CD14-positive monocyte (primary cell): ENCODE results near the gene NUP210. TPM values are rescaled to one million over a fixed set of nuclear protein-coding genes. Genes with fewer than 3 reads are reported as not detected.
A peak's percentile ranks its signal among the peaks of the same experiment; 100 is the strongest.

Experiments
- DNase-seq, 3 donors: peaks; one replicate each; pipeline ENCODE4 v3.0.0-alpha.2; 2011 to 2022
- H2AFZ ChIP-seq: 2 replicates; pipeline ENCODE4 v1.6.0; 2012; ENCODE audit warnings: mild to moderate bottlenecking, low read depth, low read length, inconsistent platforms; ENCODE audit not compliant: insufficient read depth, poor library complexity, severe bottlenecking
- H3K27ac ChIP-seq, 2 donors: 1 replicate in 1 of 2; 2 replicates in 1 of 2; pipeline ENCODE4 v1.5.1; 2012 to 2013; ENCODE audit warnings: low read length in 2 of 2, control low read depth in 1 of 2, inconsistent platforms in 1 of 2, low read depth in 1 of 2, mild to moderate bottlenecking in 1 of 2
- H3K27me3 ChIP-seq, 2 donors: one replicate each; pipeline versions ENCODE4 v1.6.0 to v1.6.1; 2011 to 2013; ENCODE audit warnings: low read length in 2 of 2; ENCODE audit not compliant: control insufficient read depth in 2 of 2, insufficient read depth in 2 of 2
- H3K36me3 ChIP-seq, 2 donors: replicated peaks in 1 of 2; 1 replicate in 1 of 2; 2 replicates in 1 of 2; pipeline versions ENCODE4 v1.5.1 to v1.6.1; 2012 to 2013; ENCODE audit warnings: low read length in 2 of 2, control low read depth in 1 of 2, inconsistent platforms in 1 of 2, mild to moderate bottlenecking in 1 of 2; ENCODE audit not compliant: insufficient read depth in 2 of 2, control insufficient read depth in 1 of 2
- H3K4me1 ChIP-seq, 2 donors: 1 replicate in 1 of 2; 2 replicates in 1 of 2; pipeline versions ENCODE4 v1.5.1 to v1.6.1; 2012 to 2013; ENCODE audit warnings: low read length in 2 of 2, control low read depth in 1 of 2, inconsistent platforms in 1 of 2, mild to moderate bottlenecking in 1 of 2, moderate library complexity in 1 of 2; ENCODE audit not compliant: insufficient read depth in 2 of 2, control insufficient read depth in 1 of 2
- H3K4me2 ChIP-seq: replicated peaks from 2 replicates; pipeline ENCODE3; 2012; ENCODE audit warnings: low read length, moderate library complexity, mild to moderate bottlenecking; ENCODE audit not compliant: poor library complexity, severe bottlenecking; ENCODE audit errors: extremely low read depth
- H3K4me3 ChIP-seq, 3 experiments: fragments of 200-600 bp in 1 of 3; sonication (generic) in 1 of 3; replicated peaks in 1 of 3; 1 replicate in 2 of 3; 2 replicates in 1 of 3; pipeline ENCODE4 v1.5.1; 2011 to 2013; ENCODE audit warnings: low read length in 3 of 3, mild to moderate bottlenecking in 3 of 3, control low read depth in 2 of 3, low read depth in 2 of 3, inconsistent platforms in 1 of 3, moderate library complexity in 1 of 3
- H3K79me2 ChIP-seq: 2 replicates; pipeline ENCODE4 v1.6.0; 2012; ENCODE audit warnings: mild to moderate bottlenecking, control low read depth, inconsistent platforms, low read length, moderate library complexity; ENCODE audit not compliant: insufficient read depth
- H3K9ac ChIP-seq: 2 replicates; pipeline ENCODE4 v1.6.0; 2017; ENCODE audit warnings: low read length, mild to moderate bottlenecking; ENCODE audit not compliant: insufficient read depth, poor library complexity, severe bottlenecking
- H3K9me3 ChIP-seq, 2 donors: replicated peaks in 1 of 2; 1 replicate in 1 of 2; 2 replicates in 1 of 2; pipeline versions ENCODE4 v1.5.1 to v1.6.1; 2012 to 2013; ENCODE audit warnings: low read length in 2 of 2, control low read depth in 1 of 2; ENCODE audit not compliant: control insufficient read depth in 1 of 2, insufficient read depth in 1 of 2
- H4K20me1 ChIP-seq: 2 replicates; pipeline ENCODE4 v1.6.0; 2012; ENCODE audit warnings: mild to moderate bottlenecking, low read length, control low read depth, moderate library complexity; ENCODE audit not compliant: insufficient read depth
- H3K27ac Mint-ChIP-seq, 7 donors: one replicate each; pipeline ENCODE4 v1.8.0; 2020; ENCODE audit warnings: mild to moderate bottlenecking in 7 of 7, mixed read lengths in 7 of 7, moderate library complexity in 6 of 7, inconsistent platforms in 2 of 7
- H3K27me3 Mint-ChIP-seq, 3 donors: one replicate each; pipeline ENCODE4 v1.8.0; 2021 to 2022; ENCODE audit warnings: low read depth in 3 of 3, mild to moderate bottlenecking in 3 of 3, mixed read lengths in 3 of 3, moderate library complexity in 3 of 3, inconsistent platforms in 1 of 3
- H3K36me3 Mint-ChIP-seq, 2 donors: one replicate each; pipeline ENCODE4 v1.8.0; 2020; ENCODE audit warnings: mixed read lengths in 2 of 2, inconsistent platforms in 1 of 2, mild to moderate bottlenecking in 1 of 2
- H3K4me1 Mint-ChIP-seq: one replicate; pipeline ENCODE4 v1.8.0; 2020; ENCODE audit warnings: mild to moderate bottlenecking, mixed read lengths
- H3K4me3 Mint-ChIP-seq, 2 donors: one replicate each; pipeline ENCODE4 v1.8.0; 2020; ENCODE audit warnings: mild to moderate bottlenecking in 2 of 2, mixed read lengths in 2 of 2, moderate library complexity in 1 of 2
- H3K9me3 Mint-ChIP-seq, 7 donors: one replicate each; pipeline ENCODE4 v1.8.0; 2020 to 2022; ENCODE audit warnings: mixed read lengths in 7 of 7, mild to moderate bottlenecking in 6 of 7, moderate library complexity in 6 of 7, inconsistent platforms in 2 of 7
- WGBS: methylation state at CpG from one replicate; pipeline ENCODE4 v1.1.5; 2013; ENCODE audit warnings: missing lambda C conversion rate; ENCODE audit not compliant: insufficient coverage; 5-methylcytosine and 5-hydroxymethylcytosine counted together
- intact Hi-C, 2 donors: fragments of 100-400 bp; cut with micrococcal nuclease; formaldehyde crosslinking; loops; one replicate each; pipeline versions ENCODE4 v1.15.0 to v1.15.1; 2023
- polyA plus RNA-seq, 3 donors: library from polyadenylated mRNA; depleted of rRNA in 1 of 3; unstranded in 2 of 3; stranded (reverse) in 1 of 3; fragments of 300-500 nt in 2 of 3; fragments of >200 nt in 1 of 3; fragmentation: Illumina TruSeq in 2 of 3; gene quantifications; 1 replicate in 2 of 3; 2 replicates in 1 of 3; pipeline ENCODE4 v1.2.3, GENCODE V29; 2012 to 2021
- TF ChIP-seq, protein P1 (sequence below): fragments of 200-600 bp; IDR thresholded peaks from one replicate; pipeline ENCODE4 v1.8.0; 2022; ENCODE audit warnings: antibody characterized with exemption, mild to moderate bottlenecking

NUP210 gene
- polyA plus RNA-seq, 3 donors, result 7.9 to 43.5 (median 13.0) TPM

DNA sequence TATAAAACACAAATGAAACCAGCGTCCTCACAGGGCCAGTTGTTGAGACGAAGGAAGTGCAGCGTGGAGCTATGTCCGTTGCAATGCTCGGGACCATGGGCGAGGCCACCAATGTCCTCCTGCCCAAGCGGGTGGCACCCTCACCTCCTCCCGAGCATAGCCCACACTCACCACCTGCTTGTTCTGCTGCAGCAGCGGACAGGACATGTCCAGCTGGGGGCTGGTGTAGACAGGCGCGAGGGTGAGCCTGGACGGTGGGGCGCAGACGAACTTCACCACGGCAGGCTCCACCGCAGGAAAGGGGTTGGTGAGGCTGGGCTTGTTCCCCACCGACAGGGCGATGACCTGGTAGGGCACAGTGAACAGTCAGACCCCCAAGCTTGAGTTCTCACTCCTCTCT is 62.1 kb downstream of the NUP210 start:
- H3K36me3 Mint-ChIP-seq, result peaks cover 93 to 100% of the 10 kb centered on the region in 2 donors
- no peak overlapping the region for H3K9ac ChIP-seq
- H3K36me3 ChIP-seq, result peaks cover 93 to 100% of the 10 kb centered on the region in 2 donors
- peak overlapping the region in 1 of 7 donors; percentile 24 for H3K27ac Mint-ChIP-seq
- no peak overlapping the region for H3K4me3 Mint-ChIP-seq
- WGBS, result 98% methylated on average over 7 of the region's 18 CpGs
- peaks cover 0 to 3% (median 0%) of the 10 kb centered on the region in 7 donors for H3K9me3 Mint-ChIP-seq
- peaks cover 16% of the 10 kb centered on the region for H4K20me1 ChIP-seq
- no peak overlapping the region for H3K27ac ChIP-seq
- H3K27me3 Mint-ChIP-seq, result peaks cover 0 to 3% (median 0%) of the 10 kb centered on the region in 3 donors
- no peak overlapping the region for H2AFZ ChIP-seq
- H3K4me2 ChIP-seq, result no peak overlapping the region
- no peaks in the 10 kb centered on the region for H3K27me3 ChIP-seq
- H3K4me3 ChIP-seq, result no peak overlapping the region
- TF ChIP-seq, protein P1, sequence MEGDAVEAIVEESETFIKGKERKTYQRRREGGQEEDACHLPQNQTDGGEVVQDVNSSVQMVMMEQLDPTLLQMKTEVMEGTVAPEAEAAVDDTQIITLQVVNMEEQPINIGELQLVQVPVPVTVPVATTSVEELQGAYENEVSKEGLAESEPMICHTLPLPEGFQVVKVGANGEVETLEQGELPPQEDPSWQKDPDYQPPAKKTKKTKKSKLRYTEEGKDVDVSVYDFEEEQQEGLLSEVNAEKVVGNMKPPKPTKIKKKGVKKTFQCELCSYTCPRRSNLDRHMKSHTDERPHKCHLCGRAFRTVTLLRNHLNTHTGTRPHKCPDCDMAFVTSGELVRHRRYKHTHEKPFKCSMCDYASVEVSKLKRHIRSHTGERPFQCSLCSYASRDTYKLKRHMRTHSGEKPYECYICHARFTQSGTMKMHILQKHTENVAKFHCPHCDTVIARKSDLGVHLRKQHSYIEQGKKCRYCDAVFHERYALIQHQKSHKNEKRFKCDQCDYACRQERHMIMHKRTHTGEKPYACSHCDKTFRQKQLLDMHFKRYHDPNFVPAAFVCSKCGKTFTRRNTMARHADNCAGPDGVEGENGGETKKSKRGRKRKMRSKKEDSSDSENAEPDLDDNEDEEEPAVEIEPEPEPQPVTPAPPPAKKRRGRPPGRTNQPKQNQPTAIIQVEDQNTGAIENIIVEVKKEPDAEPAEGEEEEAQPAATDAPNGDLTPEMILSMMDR, result no peak
- H3K9me3 ChIP-seq, result no peaks in the 10 kb centered on the region
- intact Hi-C loops, result no loop called here
- no peak for DNase-seq
- H3K4me1 ChIP-seq, result peaks cover 11% of the 10 kb centered on the region in 2 donors
- H3K79me2 ChIP-seq, result peaks cover 7% of the 10 kb centered on the region
- peaks cover 9% of the 10 kb centered on the region for H3K4me1 Mint-ChIP-seq

DNA sequence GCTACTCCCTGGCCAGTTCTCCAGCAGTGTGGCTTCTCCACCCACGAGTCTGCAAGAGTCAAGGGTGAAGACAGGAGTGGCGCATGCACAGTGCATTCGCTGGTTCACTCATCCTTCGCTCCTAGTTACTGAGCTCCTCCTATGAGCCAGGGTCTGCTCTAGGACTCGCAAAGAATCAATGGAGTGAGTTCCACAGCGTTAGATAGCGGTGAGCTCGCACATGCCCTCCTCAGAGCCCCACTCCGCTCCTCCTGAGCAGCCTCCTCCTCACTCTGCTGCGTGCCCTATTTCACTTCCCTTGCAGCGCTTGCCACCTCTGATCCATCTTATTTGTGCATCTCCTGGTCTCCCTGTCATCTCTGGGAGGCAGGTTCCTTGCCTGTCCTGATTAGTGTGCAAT is 63.0 kb downstream of the NUP210 start:
- Histone ChIP-seq H3K27ac (no peak overlapping the region), H3K9ac (no peak overlapping the region), H2AFZ (no peak overlapping the region), H3K36me3 (peaks cover 88 to 99% of the 10 kb centered on the region in 2 donors), H4K20me1 (peaks cover 22% of the 10 kb centered on the region), H3K9me3 (no peaks in the 10 kb centered on the region), H3K4me2 (no peak overlapping the region), H3K4me3 (no peak overlapping the region), H3K4me1 (peaks cover 20 to 21% of the 10 kb centered on the region in 2 donors), H3K79me2 (peaks cover 7% of the 10 kb centered on the region), H3K27me3 (no peaks in the 10 kb centered on the region)
- Mint-ChIP-seq H3K36me3 (peaks cover 91 to 99% of the 10 kb centered on the region in 2 donors), H3K9me3 (peaks cover 0 to 3% (median 0%) of the 10 kb centered on the region in 7 donors), H3K4me3 (no peak overlapping the region), H3K27me3 (peaks cover 0 to 1% (median 0%) of the 10 kb centered on the region in 3 donors), H3K4me1 (peaks cover 18% of the 10 kb centered on the region), H3K27ac (no peak overlapping the region)
- 94% methylated on average over 11 of the region's 11 CpGs for WGBS
- TF ChIP-seq, protein P1, result no peak
- no peak for DNase-seq
- intact Hi-C loops, result no loop called here
